ENCODE measurements around the gene ALKBH3.

ALKBH3 gene

DNA sequence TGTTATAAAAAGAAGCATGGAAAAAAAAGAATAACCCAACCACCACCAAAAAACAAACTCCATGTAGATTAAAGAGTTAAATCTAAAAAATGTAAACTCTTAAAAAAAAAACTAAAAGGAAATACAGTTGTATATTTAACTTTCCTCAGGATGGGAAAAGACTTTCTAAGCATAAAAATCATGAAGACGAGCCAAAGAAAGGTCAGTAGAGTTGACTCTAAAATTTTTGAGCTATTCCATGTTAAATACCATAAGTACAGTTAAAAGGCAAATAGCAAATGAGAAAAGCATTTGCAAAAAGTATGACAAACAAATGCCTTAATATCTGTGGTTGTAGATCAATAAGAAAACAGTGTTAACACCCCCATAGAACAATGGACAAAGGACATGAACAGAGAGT lies 33.8 kb downstream of the ALKBH3 start:
- no peaks in the 10 kb centered on the region for H3K9me3 ChIP-seq (ENCODE audit: control insufficient read depth, low read depth, low read length)
- H3K4me3 ChIP-seq (ENCODE audit: low read length), result no peak overlapping the region
- H3K9ac ChIP-seq (ENCODE audit: low read length), result no peak overlapping the region
- H3K27ac ChIP-seq (ENCODE audit: low read length), result no peak overlapping the region
- no peaks in the 10 kb centered on the region for H3K27me3 ChIP-seq (ENCODE audit: control insufficient read depth, insufficient read depth, low read length)
- no peaks in the 10 kb centered on the region for H3K4me1 ChIP-seq (ENCODE audit: control insufficient read depth, low read depth, low read length)
- peaks cover under 1% of the 10 kb centered on the region for H3K36me3 ChIP-seq (ENCODE audit: control insufficient read depth, low read depth, low read length)

DNA sequence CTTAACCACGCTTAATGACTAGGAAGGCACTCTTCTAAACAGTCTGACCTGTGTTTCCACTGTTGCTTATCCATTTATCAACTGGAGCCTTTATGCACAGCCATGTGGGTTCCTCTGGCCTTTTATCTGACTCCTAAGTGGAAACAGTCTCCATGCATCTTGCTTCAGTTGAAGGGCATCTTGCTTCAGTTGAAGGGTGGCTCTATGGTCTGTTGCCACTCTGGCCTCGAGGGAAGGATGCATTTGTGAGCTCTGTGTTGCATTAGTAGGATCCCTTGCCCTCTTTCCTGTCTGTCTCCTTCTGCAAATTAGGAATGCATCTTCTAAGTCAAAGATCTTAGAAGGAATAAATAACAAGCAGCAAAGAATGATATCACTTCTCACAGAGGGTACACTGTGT lies 36.0 kb downstream of the ALKBH3 start:
- no peak overlapping the region for H3K27ac ChIP-seq (ENCODE audit: low read length)
- no peak overlapping the region for H3K9ac ChIP-seq (ENCODE audit: low read length)
- no peaks in the 10 kb centered on the region for H3K4me1 ChIP-seq (ENCODE audit: control insufficient read depth, low read depth, low read length)
- H3K27me3 ChIP-seq (ENCODE audit: control insufficient read depth, insufficient read depth, low read length), result no peaks in the 10 kb centered on the region
- no peak overlapping the region for H3K4me3 ChIP-seq (ENCODE audit: low read length)
- H3K9me3 ChIP-seq (ENCODE audit: control insufficient read depth, low read depth, low read length), result no peaks in the 10 kb centered on the region
- peaks cover 5% of the 10 kb centered on the region for H3K36me3 ChIP-seq (ENCODE audit: control insufficient read depth, low read depth, low read length)

DNA sequence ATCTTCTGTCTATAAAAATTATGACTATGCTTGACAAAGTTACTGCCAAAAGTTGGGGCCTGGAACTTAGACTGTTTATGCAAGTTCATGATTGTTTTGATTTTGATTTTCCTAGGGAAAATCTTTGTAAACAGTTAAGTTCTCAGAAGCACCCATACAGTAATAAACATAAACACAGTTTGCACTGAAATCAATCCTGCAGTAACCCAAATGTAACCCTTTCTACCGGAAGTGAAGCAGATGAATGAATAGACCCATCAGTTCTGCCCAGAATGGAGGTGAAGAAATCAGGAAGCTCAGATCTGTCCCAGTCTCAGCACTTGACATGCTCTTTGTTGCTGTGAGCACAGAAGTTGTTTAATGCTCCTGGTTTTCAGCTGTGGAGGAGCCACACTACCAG lies 37.2 kb downstream of the ALKBH3 start:
- Histone ChIP-seq H3K4me1 (ENCODE audit: control insufficient read depth, low read depth, low read length) (no peaks in the 10 kb centered on the region), H3K36me3 (ENCODE audit: control insufficient read depth, low read depth, low read length) (peaks cover 5% of the 10 kb centered on the region), H3K4me3 (ENCODE audit: low read length) (no peak overlapping the region)

DNA sequence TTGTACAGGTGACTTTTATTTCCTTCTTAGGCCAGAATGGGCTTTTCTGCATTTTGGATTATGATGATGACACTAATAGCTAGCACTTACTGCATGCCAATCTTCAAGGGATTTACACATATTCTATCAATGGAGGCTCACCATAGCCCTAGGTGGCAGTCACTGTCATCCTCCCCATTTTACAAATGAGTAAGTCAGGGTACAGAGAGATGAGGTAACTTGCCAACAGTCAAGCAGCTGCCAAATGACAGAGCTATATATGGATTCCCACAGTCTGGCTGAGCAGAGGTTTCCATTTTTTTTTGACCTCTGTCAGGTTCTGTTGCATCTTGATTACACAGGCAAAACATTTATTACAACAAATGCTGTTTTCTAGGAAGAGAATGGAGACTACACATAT lies 38.0 kb downstream of the ALKBH3 start:
- H3K27me3 ChIP-seq (ENCODE audit: control insufficient read depth, insufficient read depth, low read length), result no peaks in the 10 kb centered on the region
- H3K4me3 ChIP-seq (ENCODE audit: low read length), result no peak overlapping the region
- H3K27ac ChIP-seq (ENCODE audit: low read length), result no peak overlapping the region
- H3K9me3 ChIP-seq (ENCODE audit: control insufficient read depth, low read depth, low read length), result no peaks in the 10 kb centered on the region
- peaks cover 5% of the 10 kb centered on the region for H3K36me3 ChIP-seq (ENCODE audit: control insufficient read depth, low read depth, low read length)
- no peaks in the 10 kb centered on the region for H3K4me1 ChIP-seq (ENCODE audit: control insufficient read depth, low read depth, low read length)
- H3K9ac ChIP-seq (ENCODE audit: low read length), result no peak overlapping the region

More for the DNA sequence above, 37.2 kb downstream of the ALKBH3 start:
- Histone ChIP-seq H3K9ac (ENCODE audit: low read length) (no peak overlapping the region), H3K27me3 (ENCODE audit: control insufficient read depth, insufficient read depth, low read length) (no peaks in the 10 kb centered on the region), H3K27ac (ENCODE audit: low read length) (no peak overlapping the region), H3K9me3 (ENCODE audit: control insufficient read depth, low read depth, low read length) (no peaks in the 10 kb centered on the region)

- H3K4me1 ChIP-seq (ENCODE audit: control insufficient read depth, low read depth, low read length), result no peaks in the 10 kb centered on the region
- no peaks in the 10 kb centered on the region for H3K27me3 ChIP-seq (ENCODE audit: control insufficient read depth, insufficient read depth, low read length)
- peaks cover 5% of the 10 kb centered on the region for H3K36me3 ChIP-seq (ENCODE audit: control insufficient read depth, low read depth, low read length)
- H3K27ac ChIP-seq (ENCODE audit: low read length), result no peak overlapping the region
- no peak overlapping the region for H3K4me3 ChIP-seq (ENCODE audit: low read length)
- H3K9me3 ChIP-seq (ENCODE audit: control insufficient read depth, low read depth, low read length), result no peaks in the 10 kb centered on the region
- H3K9ac ChIP-seq (ENCODE audit: low read length), result no peak overlapping the region
Measured at GRCh38 chr11:43919852-43920597, 39.4 kb downstream of the ALKBH3 start.

- Histone ChIP-seq H3K4me1 (ENCODE audit: control insufficient read depth, low read depth, low read length) (no peaks in the 10 kb centered on the region), H3K9ac (ENCODE audit: low read length) (no peak overlapping the region), H3K27ac (ENCODE audit: low read length) (no peak overlapping the region), H3K9me3 (ENCODE audit: control insufficient read depth, low read depth, low read length) (no peaks in the 10 kb centered on the region), H3K36me3 (ENCODE audit: control insufficient read depth, low read depth, low read length) (peaks cover 5% of the 10 kb centered on the region), H3K4me3 (ENCODE audit: low read length) (no peak overlapping the region), H3K27me3 (ENCODE audit: control insufficient read depth, insufficient read depth, low read length) (no peaks in the 10 kb centered on the region)
Measured at GRCh38 chr11:43920598-43921419, 40.2 kb downstream of the ALKBH3 start.

GRCh38 chr11:43921561-43922294 lies 41.1 kb downstream of the ALKBH3 start:
- Histone ChIP-seq H3K9me3 (ENCODE audit: control insufficient read depth, low read depth, low read length) (no peaks in the 10 kb centered on the region), H3K36me3 (ENCODE audit: control insufficient read depth, low read depth, low read length) (peaks cover 5% of the 10 kb centered on the region), H3K27me3 (ENCODE audit: control insufficient read depth, insufficient read depth, low read length) (no peaks in the 10 kb centered on the region), H3K27ac (ENCODE audit: low read length) (no peak overlapping the region), H3K9ac (ENCODE audit: low read length) (no peak overlapping the region), H3K4me3 (ENCODE audit: low read length) (no peak overlapping the region), H3K4me1 (ENCODE audit: control insufficient read depth, low read depth, low read length) (no peaks in the 10 kb centered on the region)

GRCh38 chr11:43922295-43922648 lies 41.6 kb downstream of the ALKBH3 start:
- no peak overlapping the region for H3K4me3 ChIP-seq (ENCODE audit: low read length)
- no peak overlapping the region for H3K9ac ChIP-seq (ENCODE audit: low read length)
- no peaks in the 10 kb centered on the region for H3K9me3 ChIP-seq (ENCODE audit: control insufficient read depth, low read depth, low read length)
- peaks cover 5% of the 10 kb centered on the region for H3K36me3 ChIP-seq (ENCODE audit: control insufficient read depth, low read depth, low read length)
- H3K27ac ChIP-seq (ENCODE audit: low read length), result no peak overlapping the region
- H3K27me3 ChIP-seq (ENCODE audit: control insufficient read depth, insufficient read depth, low read length), result no peaks in the 10 kb centered on the region
- peaks cover 4% of the 10 kb centered on the region for H3K4me1 ChIP-seq (ENCODE audit: control insufficient read depth, low read depth, low read length)

- Histone ChIP-seq H3K27ac (ENCODE audit: low read length) (no peak overlapping the region), H3K4me1 (ENCODE audit: control insufficient read depth, low read depth, low read length) (peaks cover 5% of the 10 kb centered on the region), H3K9ac (ENCODE audit: low read length) (no peak overlapping the region)
Measured at GRCh38 chr11:43922744-43923405, 42.2 kb downstream of the ALKBH3 start.

DNA sequence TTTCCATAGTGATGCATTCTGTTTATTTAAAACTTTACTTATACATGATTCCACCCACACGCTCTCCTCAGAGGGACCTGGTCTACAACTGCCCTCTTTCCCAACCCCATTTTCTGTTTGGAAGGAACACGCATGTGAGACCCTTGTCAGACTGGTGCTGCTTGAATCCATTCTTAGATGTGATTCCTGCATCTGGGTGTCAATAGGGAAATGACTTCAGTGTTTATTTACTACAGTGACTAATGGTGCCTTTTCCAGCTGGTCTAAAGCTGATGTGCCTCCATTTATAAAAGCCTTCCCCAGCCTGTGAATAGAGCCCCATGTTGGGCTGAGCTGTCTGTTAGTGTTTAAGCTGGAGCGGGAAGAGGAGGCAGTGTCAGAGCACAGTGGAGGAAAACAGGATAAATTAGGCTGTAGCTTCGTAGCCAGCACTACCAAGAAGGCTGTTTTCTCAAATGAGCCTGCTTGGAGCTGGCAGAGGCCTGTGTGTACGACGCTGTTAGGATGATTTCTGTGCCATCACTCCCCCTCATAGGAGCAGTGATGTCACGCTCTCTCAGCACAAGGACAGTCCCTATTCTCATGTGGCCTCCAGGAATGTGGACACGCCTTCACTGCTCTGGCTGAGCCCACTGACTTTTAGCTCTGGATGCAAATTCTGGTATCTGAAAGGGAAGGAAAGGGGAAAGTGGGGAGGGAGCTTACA lies 42.9 kb downstream of the ALKBH3 start:
- Histone ChIP-seq H3K9me3 (ENCODE audit: control insufficient read depth, low read depth, low read length) (no peaks in the 10 kb centered on the region), H3K9ac (ENCODE audit: low read length) (no peak overlapping the region), H3K4me1 (ENCODE audit: control insufficient read depth, low read depth, low read length) (peaks cover 5% of the 10 kb centered on the region), H3K36me3 (ENCODE audit: control insufficient read depth, low read depth, low read length) (peaks cover 5% of the 10 kb centered on the region), H3K4me3 (ENCODE audit: low read length) (no peak overlapping the region), H3K27me3 (ENCODE audit: control insufficient read depth, insufficient read depth, low read length) (no peaks in the 10 kb centered on the region), H3K27ac (ENCODE audit: low read length) (no peak overlapping the region)

More at GRCh38 chr11:43922744-43923405, 42.2 kb downstream of the ALKBH3 start:
- Histone ChIP-seq H3K36me3 (ENCODE audit: control insufficient read depth, low read depth, low read length) (peaks cover 5% of the 10 kb centered on the region), H3K9me3 (ENCODE audit: control insufficient read depth, low read depth, low read length) (no peaks in the 10 kb centered on the region), H3K27me3 (ENCODE audit: control insufficient read depth, insufficient read depth, low read length) (no peaks in the 10 kb centered on the region), H3K4me3 (ENCODE audit: low read length) (no peak overlapping the region)

Measured in iPS-18a (cell line).